ENCODE measurements around the gene GALT. TPM values are rescaled to one million over a fixed set of nuclear protein-coding genes. Genes with fewer than 3 reads are reported as not detected.

Gene GALT
- total and polyA plus RNA-seq, 2 of the 13 experiments (the other 11 are each of a cell fraction or from before 2014, with no cell fraction given): 40.4 to 46.3 TPM

GRCh38 chr9:34675048-34675714 lies 28.7 kb downstream of the GALT start (continued):
- TF ChIP-seq ZNF280D (CRISPR knock-in tag; IDR thresholded peaks at IDR 0.05): peak; percentile 23; the same call in 1 of the 2 replicates
- no peak for TF ChIP-seq JUN (CRISPR knock-in tag; IDR thresholded peaks at IDR 0.05)
- no peak for TF ChIP-seq HBP1 (CRISPR knock-in tag; IDR thresholded peaks at IDR 0.05; ENCODE audit: low read depth)
- TF ChIP-seq ZNF674 (CRISPR knock-in tag; IDR thresholded peaks at IDR 0.05; ENCODE audit: low read depth): no peak
- TF ChIP-seq REXO4 (CRISPR knock-in tag; IDR thresholded peaks at IDR 0.05; ENCODE audit: borderline replicate concordance): no peak
- TF ChIP-seq TERF1 (CRISPR knock-in tag; IDR thresholded peaks at IDR 0.05): no peak
- TF ChIP-seq ZNF10 (CRISPR knock-in tag; IDR thresholded peaks at IDR 0.05; ENCODE audit: borderline replicate concordance, low read depth): no peak
- no peak for TF ChIP-seq ZBTB39 (CRISPR knock-in tag; IDR thresholded peaks at IDR 0.05)
- TF ChIP-seq ZNF256 (CRISPR knock-in tag; conservative IDR thresholded peaks at IDR 0.05): no peak
- no peak for TF ChIP-seq ZNF607 (CRISPR knock-in tag; IDR thresholded peaks at IDR 0.05; ENCODE audit: borderline replicate concordance)
- TF ChIP-seq SIX4 (CRISPR knock-in tag; IDR thresholded peaks at IDR 0.05): no peak
- TF ChIP-seq E2F5 (CRISPR knock-in tag; conservative IDR thresholded peaks at IDR 0.05): no peak
- TF ChIP-seq SNRNP70 (IDR thresholded peaks at IDR 0.05; ENCODE audit: low read depth, low read length): no peak
- TF ChIP-seq ARID3A (IDR thresholded peaks at IDR 0.05; ENCODE audit: low read depth, low read length): no peak
- no peak for TF ChIP-seq HOMEZ (CRISPR knock-in tag; IDR thresholded peaks at IDR 0.05; ENCODE audit: low read depth)
- TF ChIP-seq ZNF501 (CRISPR knock-in tag; IDR thresholded peaks at IDR 0.05): peak; percentile 77

All from HepG2 (cell line).